GM19395 (cell line): ENCODE data around the gene USP47.

ENCODE experiments used
- ATAC-seq: cut with Tn5 transposase; IDR thresholded peaks from one replicate; pipeline ENCODE4 v1.9.1; 2021; ENCODE audit warnings: mild to moderate bottlenecking, moderate library complexity; ENCODE audit not compliant: unreplicated experiment

USP47 gene

GRCh38 chr11:11929920-11930319 is 88.1 kb downstream of the USP47 start:
- ATAC-seq = no peak

DNA sequence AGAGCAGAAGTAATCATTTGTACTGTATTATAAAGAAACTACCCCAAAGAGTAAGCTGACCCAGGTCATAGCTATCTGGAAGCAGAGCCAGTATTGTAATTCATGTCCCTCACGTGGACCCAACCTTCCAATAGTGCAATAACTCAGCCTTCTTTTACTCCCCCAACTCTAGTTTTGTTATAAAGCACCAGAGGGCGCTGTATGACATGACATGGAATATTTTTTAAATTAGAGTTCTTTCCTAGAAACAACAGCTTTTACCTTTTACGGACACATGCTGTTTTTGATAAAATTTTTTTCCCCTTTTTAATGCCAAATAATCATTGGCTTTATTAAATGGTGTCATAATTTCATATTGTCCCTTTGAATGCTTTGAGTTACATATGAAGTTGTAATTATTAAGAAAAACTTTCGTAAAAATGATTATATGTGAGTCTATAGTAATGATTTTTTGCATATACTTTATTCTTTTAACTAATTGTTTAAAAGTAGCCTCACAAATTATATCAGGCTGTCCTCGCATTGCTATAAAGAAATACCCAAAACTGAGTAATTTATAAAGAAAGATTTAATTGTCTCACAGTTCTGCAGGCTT is 89.8 kb downstream of the USP47 start:
- ATAC-seq = no peak

GRCh38 chr11:11935536-11935935 is 93.8 kb downstream of the USP47 start:
- ATAC-seq = no peak

GRCh38 chr11:11937433-11937832 is 95.7 kb downstream of the USP47 start:
- no peak for ATAC-seq

GRCh38 chr11:11937957-11938356 is 96.2 kb downstream of the USP47 start:
- no peak for ATAC-seq

- ATAC-seq = no peak
These were observed 98.8 kb downstream of the USP47 start for GRCh38 chr11:11940551-11940950.

GRCh38 chr11:11942668-11943067 is 100.9 kb downstream of the USP47 start:
- no peak for ATAC-seq

- ATAC-seq = no peak
These were observed 102.7 kb downstream of the USP47 start for GRCh38 chr11:11944444-11944843.

DNA sequence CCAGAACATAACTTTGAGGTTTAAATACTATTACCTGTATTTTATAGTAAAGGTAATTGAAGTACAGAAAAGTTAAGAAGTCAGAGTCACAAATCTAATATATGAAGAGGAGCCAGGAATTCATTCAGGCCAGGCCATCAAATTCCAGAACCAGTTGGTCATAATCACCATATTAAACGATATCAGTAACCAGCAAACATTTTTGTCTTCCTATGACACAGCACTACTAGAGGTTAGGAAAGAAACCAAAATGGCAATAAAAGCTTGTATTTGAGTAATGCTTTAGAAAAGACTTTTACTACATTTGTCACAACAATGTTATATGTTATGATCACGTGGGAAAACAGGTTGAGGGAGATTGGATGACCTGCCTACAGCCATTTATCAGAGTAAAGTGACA is 104.4 kb downstream of the USP47 start:
- no peak for ATAC-seq

- no peak for ATAC-seq
These were observed 105.1 kb downstream of the USP47 start for GRCh38 chr11:11946878-11947277.

- ATAC-seq = no peak
These were observed 106.1 kb downstream of the USP47 start for GRCh38 chr11:11947825-11948224.

DNA sequence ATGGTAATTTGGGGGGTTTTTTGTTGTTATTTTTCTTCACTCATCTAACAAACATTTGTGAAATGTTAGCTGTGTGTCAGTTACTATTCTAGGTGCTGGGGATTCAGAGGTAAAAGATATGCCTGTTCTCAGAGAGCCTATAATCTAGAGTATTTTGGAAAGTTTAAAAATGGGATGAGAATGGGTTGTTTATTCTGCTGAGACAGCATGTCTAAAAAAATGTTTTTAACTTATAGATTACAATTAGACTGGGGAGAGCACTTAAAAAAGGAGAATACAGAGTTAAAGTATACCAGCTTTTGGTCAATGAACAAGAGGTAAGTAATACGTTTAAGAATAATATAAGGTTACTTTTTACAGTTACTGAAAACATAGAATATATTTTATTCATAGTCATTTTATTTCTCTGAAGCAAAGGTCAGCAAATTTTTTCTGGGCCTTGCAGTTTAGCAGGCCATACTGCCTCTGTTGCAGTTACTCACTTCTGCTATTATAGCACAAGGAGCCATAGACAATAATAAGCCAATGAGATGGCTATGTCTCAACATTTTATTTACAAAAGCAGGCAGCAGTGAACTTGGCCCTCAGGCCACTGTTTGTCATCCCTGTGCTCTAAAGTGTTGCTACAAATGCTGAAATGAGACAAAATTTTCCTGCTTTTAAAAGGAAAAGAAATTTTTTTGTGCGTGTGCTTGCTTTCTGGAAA is 106.6 kb downstream of the USP47 start:
- no peak for ATAC-seq

GRCh38 chr11:11949482-11949881 is 107.7 kb downstream of the USP47 start:
- ATAC-seq = no peak

DNA sequence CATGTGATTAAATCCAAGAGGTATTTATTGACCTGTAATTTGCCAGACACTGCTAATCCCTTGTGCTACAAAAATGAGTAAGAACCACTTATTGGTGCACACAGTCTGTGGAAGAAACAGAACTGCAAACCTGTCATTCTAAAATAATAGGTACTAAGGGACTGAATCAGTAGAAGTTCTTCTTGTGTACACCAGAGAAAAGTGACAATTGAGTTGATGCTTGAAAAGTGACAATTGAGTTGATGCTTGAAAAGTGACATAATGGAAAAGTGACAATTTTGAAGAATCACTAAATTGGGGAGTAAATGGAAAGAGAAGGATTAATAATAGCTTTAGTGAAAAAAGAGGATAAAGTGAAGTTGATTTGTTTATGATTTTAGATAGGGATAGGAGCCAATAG is 110.3 kb downstream of the USP47 start:
- ATAC-seq = no peak

- ATAC-seq = no peak
These were observed 114.2 kb downstream of the USP47 start for GRCh38 chr11:11956006-11956405.

DNA sequence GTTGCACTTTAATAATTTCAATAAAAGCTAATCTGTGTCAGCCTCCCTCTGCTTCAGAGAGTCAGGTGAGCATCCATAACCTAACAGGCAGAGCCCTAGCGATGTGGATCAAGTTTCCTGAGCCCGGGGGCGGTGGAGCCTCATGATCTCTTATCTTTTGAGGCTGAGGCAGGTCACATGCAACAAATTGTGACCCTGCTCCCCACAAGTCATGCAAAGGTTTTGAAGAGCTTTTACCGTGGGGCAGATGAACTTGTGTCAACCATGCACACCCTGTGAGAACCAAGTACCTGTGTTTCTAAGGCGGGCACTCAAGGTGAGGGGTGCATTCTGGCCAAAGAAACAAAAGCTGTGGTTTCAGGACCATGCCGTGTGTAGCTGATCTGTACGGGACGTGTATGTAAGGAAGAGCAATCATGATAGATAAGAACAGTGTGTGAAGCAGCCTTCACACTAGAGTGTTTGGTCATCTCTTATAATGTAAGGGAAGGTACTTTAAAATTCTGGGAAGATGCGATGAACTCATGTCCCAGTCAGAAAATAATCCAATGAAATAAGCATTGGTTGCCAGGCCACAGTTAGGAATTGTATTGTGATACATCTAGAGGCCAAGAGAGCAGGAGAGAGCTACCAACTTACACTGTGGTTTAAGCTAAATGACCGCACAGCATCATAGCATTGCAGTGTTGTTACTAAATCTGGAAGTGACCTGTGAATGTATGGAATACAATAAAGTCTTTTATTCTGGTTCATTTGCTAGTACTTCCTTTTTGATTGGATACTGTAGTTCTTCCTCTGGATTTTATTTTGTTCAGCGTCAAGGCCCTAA is 116.8 kb downstream of the USP47 start:
- ATAC-seq = no peak

DNA sequence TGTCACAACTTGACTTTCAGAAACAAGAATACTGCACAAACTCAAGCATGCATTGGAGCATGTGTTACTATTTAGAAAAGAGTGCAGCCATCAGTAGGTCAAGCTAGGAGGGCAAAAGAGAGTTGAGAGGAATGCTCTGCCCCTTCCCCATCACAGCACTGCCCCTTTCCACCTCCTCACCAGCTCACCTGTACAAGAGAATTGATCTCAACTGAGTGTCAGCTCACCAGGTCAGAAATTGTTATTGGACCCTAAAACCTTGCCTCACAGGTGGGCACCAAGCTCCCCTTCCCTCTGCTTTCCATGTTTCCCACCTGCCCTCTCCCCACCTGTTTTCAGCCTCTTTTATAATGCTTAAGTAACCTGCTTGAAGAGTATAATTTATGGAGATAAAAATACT is 117.8 kb downstream of the USP47 start:
- no peak for ATAC-seq

- no peak for ATAC-seq
These were observed 118.9 kb downstream of the USP47 start for GRCh38 chr11:11960687-11961086.

GRCh38 chr11:11961399-11962028 is 119.7 kb downstream of the USP47 start:
- ATAC-seq = no peak

DNA sequence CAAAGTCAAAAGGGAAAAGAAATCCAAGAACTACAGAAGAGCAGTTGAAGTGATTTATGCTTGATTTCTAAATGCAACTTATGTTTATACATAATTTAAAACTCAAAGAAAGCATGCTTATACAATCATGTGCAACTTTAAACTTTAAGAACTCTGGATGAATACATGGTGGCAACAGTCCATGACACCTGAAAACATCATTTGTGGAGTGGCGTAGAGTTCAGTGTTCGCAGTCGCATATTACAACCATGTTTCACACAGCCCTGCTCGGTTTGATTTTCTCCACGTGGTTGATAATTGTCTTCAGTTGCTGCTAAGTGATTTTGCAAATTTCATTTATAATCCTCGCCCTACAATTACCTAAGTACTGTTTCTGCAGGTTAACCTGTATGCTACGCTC is 121.3 kb downstream of the USP47 start:
- ATAC-seq = no peak
